OCI-LY7 (cell line): ENCODE results near the gene TUBA1A. TPM values are rescaled to one million over a fixed set of nuclear protein-coding genes. Genes with fewer than 3 reads are reported as not detected.
A peak's percentile ranks its signal among the peaks of the same experiment; 100 is the strongest.

Source experiments
- BruUV-seq: library from RNA; stranded (reverse); fragments of 400-500 nt; replicated peaks from 2 replicates; lab custom pipeline; 2021; lab: Mats Ljungman, UMichigan
- CTCF ChIA-PET: fragments of 300-600 bp; sonication (Branson Sonifier 250); formaldehyde crosslinking; loops from one replicate; lab custom pipeline; 2022; ENCODE audit warnings: antibody characterized with exemption; ENCODE audit not compliant: unreplicated experiment; lab: Charles Lee
- POLR2A ChIA-PET: fragments of 300-600 bp; sonication (Branson Sonifier 250); formaldehyde crosslinking; loops from one replicate; lab custom pipeline; 2022; ENCODE audit warnings: antibody characterized with exemption; lab: Charles Lee
- DNase-seq: peaks from one replicate; pipeline ENCODE4 v3.0.0-alpha.2; 2015; ENCODE audit warnings: low spot score
- H2AFZ ChIP-seq: fragments of 200-600 bp; sonication (generic), shearing (Covaris generic); 2 replicates; pipeline ENCODE4 v1.6.1; 2014; ENCODE audit warnings: mild to moderate bottlenecking, antibody characterized with exemption, low read length, moderate library complexity
- H3K27ac ChIP-seq: fragments of 200-600 bp; sonication (generic); 2 replicates; pipeline ENCODE4 v1.5.1; 2014; ENCODE audit warnings: mixed run types, low read depth, mild to moderate bottlenecking, moderate library complexity, low read length, inconsistent platforms; ENCODE audit not compliant: poor library complexity, severe bottlenecking
- H3K36me3 ChIP-seq: fragments of 200-600 bp; sonication (generic); 2 replicates; pipeline ENCODE4 v1.6.1; 2014; ENCODE audit warnings: mild to moderate bottlenecking, antibody characterized with exemption, low read length, moderate library complexity, mixed read lengths; ENCODE audit not compliant: insufficient read depth
- H3K4me1 ChIP-seq: fragments of 200-600 bp; sonication (generic); 2 replicates; pipeline ENCODE4 v1.5.1; 2014; ENCODE audit warnings: mild to moderate bottlenecking, low read length; ENCODE audit not compliant: insufficient read depth, poor library complexity, severe bottlenecking
- H3K4me2 ChIP-seq: fragments of 200-600 bp; sonication (generic); 2 replicates; pipeline ENCODE4 v1.6.1; 2014; ENCODE audit warnings: mild to moderate bottlenecking, low read length
- H3K4me3 ChIP-seq: fragments of 200-600 bp; sonication (generic); 2 replicates; pipeline ENCODE4 v1.5.1; 2014; ENCODE audit warnings: mild to moderate bottlenecking, low read depth, low read length; ENCODE audit not compliant: poor library complexity, severe bottlenecking
- H3K79me2 ChIP-seq: fragments of 200-600 bp; sonication (generic); 2 replicates; pipeline ENCODE4 v1.6.1; 2016; ENCODE audit warnings: low read depth, mild to moderate bottlenecking, low read length, moderate library complexity, mixed read lengths; ENCODE audit not compliant: insufficient read depth
- H3K9me2 ChIP-seq: fragments of 200-600 bp; sonication (generic); 2 replicates; pipeline ENCODE4 v1.6.1; 2016; ENCODE audit warnings: mild to moderate bottlenecking, low read length, mixed read lengths; ENCODE audit not compliant: insufficient read depth
- H3K9me3 ChIP-seq: fragments of 200-600 bp; sonication (generic); 2 replicates; pipeline ENCODE4 v1.6.1; 2014; ENCODE audit warnings: mild to moderate bottlenecking, mixed run types, low read length, mixed read lengths
- H4K20me1 ChIP-seq: fragments of 200-600 bp; sonication (generic); 2 replicates; pipeline ENCODE4 v1.6.1; 2014; ENCODE audit warnings: mild to moderate bottlenecking, antibody characterized with exemption, low read length, moderate library complexity, mixed read lengths; ENCODE audit not compliant: insufficient read depth
- EZH2phosphoT487 ChIP-seq: fragments of 200-600 bp; sonication (generic); IDR thresholded peaks from 2 replicates; pipeline ENCODE4 v1.6.1; 2018; ENCODE audit warnings: low read depth, borderline replicate concordance, mild to moderate bottlenecking, mixed run types, antibody characterized with exemption, low read length, moderate library complexity, mixed read lengths
- intact Hi-C: fragments of 100-400 bp; cut with micrococcal nuclease; formaldehyde crosslinking; loops from one replicate; pipeline ENCODE4 v1.10.0; 2022; ENCODE audit not compliant: unreplicated experiment
- total RNA-seq, 2 experiments: library from RNA; depleted of rRNA in 1 of 2; stranded (reverse); fragments of >200 nt in 1 of 2; shearing (Covaris generic) in 1 of 2; gene quantifications; 2 replicates each; pipeline ENCODE4 v1.2.3, GENCODE V29; 2014 to 2022
- TF ChIP-seq, protein P1 (sequence below): fragments of 200-600 bp; sonication (generic); conservative IDR thresholded peaks from 2 replicates; pipeline ENCODE4 v1.5.1; 2014; ENCODE audit warnings: mild to moderate bottlenecking, antibody characterized with exemption, low read length, moderate library complexity, mixed read lengths

TUBA1A gene
- total RNA-seq, 2 experiments from 2014 or later: 136 to 214 TPM

DNA sequence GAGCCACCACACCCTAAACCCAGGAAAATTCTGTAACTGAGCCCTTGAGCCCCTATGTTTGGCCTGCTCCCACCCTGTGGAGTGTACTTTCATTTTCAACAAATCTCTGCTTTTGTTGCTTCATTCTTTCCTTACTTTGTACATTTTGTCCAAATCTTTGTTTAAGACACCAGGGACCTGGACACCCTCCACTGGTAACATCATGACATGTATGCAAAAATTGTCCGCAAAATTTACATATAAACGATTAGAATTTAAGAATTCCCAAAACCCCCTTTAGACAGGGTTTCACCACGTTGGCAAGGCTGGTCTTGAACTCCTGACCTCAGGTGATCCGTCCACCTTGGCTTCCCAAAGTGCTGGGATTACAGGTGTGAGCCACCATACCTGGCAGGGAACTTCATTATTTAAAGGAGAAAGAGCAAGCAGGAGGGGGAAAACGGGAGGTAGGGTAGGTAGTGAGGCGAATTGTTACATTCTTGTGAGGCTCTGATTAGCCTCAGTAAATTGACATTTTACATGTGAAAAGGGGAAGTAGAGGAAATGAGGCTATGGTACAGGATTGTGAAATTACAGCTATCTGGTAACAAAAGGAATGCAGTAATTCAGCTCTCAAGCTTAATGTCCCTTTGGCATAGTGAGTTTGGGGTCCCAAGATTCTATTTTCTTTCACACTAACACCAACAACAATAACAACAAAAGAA, 27.6 kb downstream of the TUBA1A start:
- no TSS peak for BruUV-seq
- H3K79me2 ChIP-seq: no peaks in the 10 kb centered on the region
- H3K4me2 ChIP-seq: peak overlapping the region; percentile 42
- H2AFZ ChIP-seq: peak overlapping the region; percentile 27; the same call in 1 of the 2 replicates
- H3K27ac ChIP-seq: no peak overlapping the region
- peaks cover 30% of the 10 kb centered on the region for H3K4me1 ChIP-seq
- intact Hi-C loops: no loop called here
- ChIA-PET CTCF (no interaction called here), POLR2A (interaction anchor here (0.5 to 1.9 kb wide), 6 partner anchors 11 to 31 kb away, joined by 3 to 6 read pairs (median 4); partner anchors contain the start of gene TUBA1A)
- TF ChIP-seq, protein P1, sequence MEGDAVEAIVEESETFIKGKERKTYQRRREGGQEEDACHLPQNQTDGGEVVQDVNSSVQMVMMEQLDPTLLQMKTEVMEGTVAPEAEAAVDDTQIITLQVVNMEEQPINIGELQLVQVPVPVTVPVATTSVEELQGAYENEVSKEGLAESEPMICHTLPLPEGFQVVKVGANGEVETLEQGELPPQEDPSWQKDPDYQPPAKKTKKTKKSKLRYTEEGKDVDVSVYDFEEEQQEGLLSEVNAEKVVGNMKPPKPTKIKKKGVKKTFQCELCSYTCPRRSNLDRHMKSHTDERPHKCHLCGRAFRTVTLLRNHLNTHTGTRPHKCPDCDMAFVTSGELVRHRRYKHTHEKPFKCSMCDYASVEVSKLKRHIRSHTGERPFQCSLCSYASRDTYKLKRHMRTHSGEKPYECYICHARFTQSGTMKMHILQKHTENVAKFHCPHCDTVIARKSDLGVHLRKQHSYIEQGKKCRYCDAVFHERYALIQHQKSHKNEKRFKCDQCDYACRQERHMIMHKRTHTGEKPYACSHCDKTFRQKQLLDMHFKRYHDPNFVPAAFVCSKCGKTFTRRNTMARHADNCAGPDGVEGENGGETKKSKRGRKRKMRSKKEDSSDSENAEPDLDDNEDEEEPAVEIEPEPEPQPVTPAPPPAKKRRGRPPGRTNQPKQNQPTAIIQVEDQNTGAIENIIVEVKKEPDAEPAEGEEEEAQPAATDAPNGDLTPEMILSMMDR: no peak
- no peak for TF ChIP-seq EZH2phosphoT487
- DNase-seq: peak; percentile 34
- no peaks in the 10 kb centered on the region for H4K20me1 ChIP-seq
- H3K4me3 ChIP-seq: peak overlapping the region; percentile 47
- H3K36me3 ChIP-seq: no peaks in the 10 kb centered on the region
- no peaks in the 10 kb centered on the region for H3K9me3 ChIP-seq
- H3K9me2 ChIP-seq: no peaks in the 10 kb centered on the region

DNA sequence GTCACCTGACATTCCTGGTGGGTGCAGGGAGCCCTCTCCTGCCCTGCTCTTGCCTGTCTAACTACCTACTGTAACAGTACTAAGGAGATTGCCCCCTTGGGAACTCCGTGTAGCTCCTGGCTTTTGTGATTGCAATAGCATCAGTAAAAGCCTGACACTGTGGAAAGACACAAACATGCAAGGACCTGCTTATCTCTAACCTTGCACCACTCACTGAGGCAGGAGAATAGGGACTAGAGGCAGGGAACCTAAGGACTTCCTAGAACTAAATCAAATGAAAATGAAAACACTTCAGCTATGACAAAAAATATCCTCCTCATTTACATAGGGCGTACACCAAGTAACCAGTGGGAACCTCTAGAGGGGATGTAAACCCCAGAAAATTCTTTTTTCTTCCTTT, 28.5 kb downstream of the TUBA1A start:
- Histone ChIP-seq H3K4me1 (peaks cover 30% of the 10 kb centered on the region), H4K20me1 (no peaks in the 10 kb centered on the region), H3K4me3 (peak overlapping the region; percentile 26), H3K36me3 (no peaks in the 10 kb centered on the region), H2AFZ (peak overlapping the region; percentile 27; the same call in 1 of the 2 replicates), H3K4me2 (peak overlapping the region; percentile 42), H3K27ac (peak overlapping the region; percentile 27), H3K9me3 (no peaks in the 10 kb centered on the region), H3K79me2 (no peaks in the 10 kb centered on the region), H3K9me2 (no peaks in the 10 kb centered on the region)
- peak; percentile 16 for DNase-seq
- no peak for TF ChIP-seq EZH2phosphoT487
- TF ChIP-seq, protein P1: no peak
- intact Hi-C loops: no loop called here
- CTCF ChIA-PET: no interaction called here
- POLR2A ChIA-PET: interaction anchor here (0.5 to 1.9 kb wide), 7 partner anchors 10 to 611 kb away, joined by 3 to 8 read pairs (median 4); partner anchors contain the start of gene TUBA1A
- BruUV-seq: no TSS peak

DNA sequence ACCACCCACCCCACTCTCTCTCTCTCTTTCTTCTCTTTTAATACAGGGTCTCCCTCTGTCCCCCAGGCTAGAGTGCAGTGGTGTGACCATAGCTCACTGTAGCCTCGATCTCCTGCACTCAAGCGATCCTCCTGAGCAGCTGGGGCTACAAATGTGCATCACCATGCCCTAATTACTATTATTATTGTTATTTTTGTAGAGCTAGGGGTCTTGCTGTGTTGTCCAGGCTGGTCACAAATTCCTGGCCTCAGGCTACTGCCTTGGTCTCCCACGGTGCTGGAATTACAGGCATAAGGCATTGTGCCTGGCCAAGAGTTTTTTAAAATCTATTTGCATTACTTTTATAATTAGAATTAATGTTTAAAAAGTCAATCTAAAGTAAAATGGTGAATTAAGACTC, 34.7 kb downstream of the TUBA1A start:
- no TSS peak for BruUV-seq
- Histone ChIP-seq H3K4me1 (peaks cover 10% of the 10 kb centered on the region), H3K4me3 (no peak overlapping the region), H3K27ac (no peak overlapping the region), H3K9me3 (no peaks in the 10 kb centered on the region), H2AFZ (no peak overlapping the region), H3K9me2 (no peaks in the 10 kb centered on the region), H3K79me2 (no peaks in the 10 kb centered on the region), H4K20me1 (no peaks in the 10 kb centered on the region), H3K36me3 (no peaks in the 10 kb centered on the region), H3K4me2 (no peak overlapping the region)
- POLR2A ChIA-PET: interaction anchor here (1.0 kb wide), 1 partner anchor 9 kb away, joined by 13 read pairs; no protein-coding TSS in a partner anchor
- CTCF ChIA-PET: no interaction called here
- no peak for DNase-seq
- TF ChIP-seq, protein P1: no peak
- intact Hi-C loops: no loop called here
